Keratinocyte (primary cell): Measurements from ENCODE around the gene DUSP6. TPM values are rescaled to one million over a fixed set of nuclear protein-coding genes. Genes with fewer than 3 reads are reported as not detected.

Experiments used
- DNase-seq: peaks from one replicate; pipeline ENCODE4 v3.0.0-alpha.2; 2011; ENCODE audit warnings: low read depth, missing footprints, low spot score
- FAIRE-seq: peaks from 2 replicates; lab custom pipeline; 2011; peaks lifted over from hg19 to GRCh38; lab: Jason Lieb, UNC
- H2AFZ ChIP-seq: 2 replicates; pipeline ENCODE4 v1.6.0; 2012; ENCODE audit warnings: low read length, control low read depth, inconsistent platforms; ENCODE audit not compliant: control insufficient read depth
- H3K27ac ChIP-seq: 2 replicates; pipeline ENCODE4 v1.5.1; 2011; ENCODE audit warnings: low read length; ENCODE audit not compliant: control insufficient read depth, insufficient read depth
- H3K27me3 ChIP-seq: 3 replicates; pipeline ENCODE4 v1.6.0; 2011; ENCODE audit warnings: low read length; ENCODE audit not compliant: control insufficient read depth, insufficient read depth; ENCODE audit errors: extremely low read depth
- H3K36me3 ChIP-seq, 2 experiments: 2 replicates in 1 of 2; 3 replicates in 1 of 2; pipeline ENCODE4 v1.5.1; 2011; ENCODE audit warnings: low read length in 2 of 2, mild to moderate bottlenecking in 1 of 2; ENCODE audit not compliant: control insufficient read depth in 2 of 2, insufficient read depth in 2 of 2; ENCODE audit errors: extremely low read depth in 1 of 2
- H3K4me1 ChIP-seq: 3 replicates; pipeline ENCODE4 v1.5.1; 2011; ENCODE audit warnings: low read length; ENCODE audit not compliant: control insufficient read depth, insufficient read depth; ENCODE audit errors: extremely low read depth
- H3K4me2 ChIP-seq: 3 replicates; pipeline ENCODE4 v1.6.0; 2011; ENCODE audit warnings: low read depth, low read length; ENCODE audit not compliant: control insufficient read depth, insufficient read depth; ENCODE audit errors: extremely low read depth
- H3K4me3 ChIP-seq, 3 experiments: fragments of 200-600 bp in 1 of 3; sonication (generic) in 1 of 3; 2 replicates in 2 of 3; 3 replicates in 1 of 3; pipeline ENCODE4 v1.5.1; 2011 to 2016; ENCODE audit warnings: low read length in 3 of 3, mild to moderate bottlenecking in 3 of 3, control low read depth in 2 of 3, inconsistent platforms in 1 of 3, low read depth in 1 of 3, mixed read lengths in 1 of 3, mixed run types in 1 of 3, moderate library complexity in 1 of 3; ENCODE audit not compliant: control insufficient read depth in 2 of 3, insufficient read depth in 2 of 3; ENCODE audit errors: extremely low read depth in 1 of 3
- H3K79me2 ChIP-seq: 2 replicates; pipeline ENCODE4 v1.6.0; 2012; ENCODE audit warnings: low read length; ENCODE audit not compliant: control insufficient read depth, insufficient read depth
- H3K9ac ChIP-seq: 3 replicates; pipeline ENCODE4 v1.6.0; 2011; ENCODE audit warnings: low read length; ENCODE audit not compliant: control insufficient read depth, insufficient read depth; ENCODE audit errors: extremely low read depth
- H3K9me1 ChIP-seq: 3 replicates; pipeline ENCODE4 v1.6.0; 2011; ENCODE audit warnings: low read length; ENCODE audit not compliant: control insufficient read depth, insufficient read depth; ENCODE audit errors: extremely low read depth
- H3K9me3 ChIP-seq: 2 replicates; pipeline ENCODE4 v1.5.1; 2012; ENCODE audit warnings: low read depth, low read length; ENCODE audit not compliant: control insufficient read depth
- H4K20me1 ChIP-seq: 3 replicates; pipeline ENCODE4 v1.6.0; 2011; ENCODE audit warnings: low read length; ENCODE audit not compliant: control insufficient read depth, insufficient read depth; ENCODE audit errors: extremely low read depth
- EZH2 ChIP-seq: IDR thresholded peaks from one replicate; pipeline ENCODE4 v1.6.1; 2012; ENCODE audit warnings: inconsistent platforms, mild to moderate bottlenecking, low read length, moderate library complexity
- dilution Hi-C: fragments of 300-500 bp; cut with MboI; formaldehyde crosslinking; loops from one replicate; pipeline ENCODE4 v1.7.0; 2020; ENCODE audit warnings: low sequenced_read_pairs; ENCODE audit not compliant: extremely low pct_ligation_motif_present
- polyA plus RNA-seq, 5 experiments: library from polyadenylated mRNA; depleted of rRNA in 3 of 5; stranded (reverse) in 3 of 5; stranded (forward) in 1 of 5; unstranded in 1 of 5; fragments of >200 nt; gene quantifications; 1 replicate in 1 of 5; 2 replicates in 3 of 5; 3 replicates in 1 of 5; pipeline versions ENCODE4 v1.2.1 to v1.2.3, GENCODE V29; 2011 to 2012; ENCODE audit warnings: missing spikeins in 2 of 5, low read depth in 1 of 5, low replicate concordance in 1 of 5
- TF ChIP-seq, protein P1 (sequence below), 3 experiments: IDR thresholded peaks in 1 of 3; conservative IDR thresholded peaks in 1 of 3; optimal IDR thresholded peaks in 1 of 3; 2 replicates in 2 of 3; 3 replicates in 1 of 3; pipeline versions ENCODE3 to v1.5.1; 2011; ENCODE audit warnings: low read length in 3 of 3, mild to moderate bottlenecking in 3 of 3, moderate library complexity in 2 of 3, control low read depth in 1 of 3, inconsistent platforms in 1 of 3; ENCODE audit not compliant: insufficient read depth in 2 of 3; ENCODE audit errors: extremely low read depth in 1 of 3

The DUSP6 gene
- polyA plus RNA-seq, 1 donor (not counting 4 experiments of a cell fraction or from before 2014, with no cell fraction given): 221 TPM

- peaks cover 18 to 31% of the 10 kb centered on the region in 2 experiments for H3K36me3 ChIP-seq
- peak overlapping the region; percentile 84 to 99 (median 98) for H3K4me3 ChIP-seq
- dilution Hi-C loops: no loop called here
- DNase-seq: no peak
- H4K20me1 ChIP-seq: peaks cover 36% of the 10 kb centered on the region
- peak overlapping the region; percentile 89 for H3K9ac ChIP-seq
- H3K27ac ChIP-seq: peak overlapping the region; percentile 83
- H3K4me1 ChIP-seq: peaks cover 37% of the 10 kb centered on the region
- FAIRE-seq: no peak
- no peaks in the 10 kb centered on the region for H3K9me1 ChIP-seq
- no peaks in the 10 kb centered on the region for H3K27me3 ChIP-seq
- TF ChIP-seq, protein P1, sequence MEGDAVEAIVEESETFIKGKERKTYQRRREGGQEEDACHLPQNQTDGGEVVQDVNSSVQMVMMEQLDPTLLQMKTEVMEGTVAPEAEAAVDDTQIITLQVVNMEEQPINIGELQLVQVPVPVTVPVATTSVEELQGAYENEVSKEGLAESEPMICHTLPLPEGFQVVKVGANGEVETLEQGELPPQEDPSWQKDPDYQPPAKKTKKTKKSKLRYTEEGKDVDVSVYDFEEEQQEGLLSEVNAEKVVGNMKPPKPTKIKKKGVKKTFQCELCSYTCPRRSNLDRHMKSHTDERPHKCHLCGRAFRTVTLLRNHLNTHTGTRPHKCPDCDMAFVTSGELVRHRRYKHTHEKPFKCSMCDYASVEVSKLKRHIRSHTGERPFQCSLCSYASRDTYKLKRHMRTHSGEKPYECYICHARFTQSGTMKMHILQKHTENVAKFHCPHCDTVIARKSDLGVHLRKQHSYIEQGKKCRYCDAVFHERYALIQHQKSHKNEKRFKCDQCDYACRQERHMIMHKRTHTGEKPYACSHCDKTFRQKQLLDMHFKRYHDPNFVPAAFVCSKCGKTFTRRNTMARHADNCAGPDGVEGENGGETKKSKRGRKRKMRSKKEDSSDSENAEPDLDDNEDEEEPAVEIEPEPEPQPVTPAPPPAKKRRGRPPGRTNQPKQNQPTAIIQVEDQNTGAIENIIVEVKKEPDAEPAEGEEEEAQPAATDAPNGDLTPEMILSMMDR (optimal IDR thresholded peaks at IDR 0.05 in 1 of 3, IDR thresholded peaks at IDR 0.05 in 1 of 3, conservative IDR thresholded peaks at IDR 0.05 in 1 of 3; ENCODE audit: extremely low read depth in 1 of 3, insufficient read depth in 2 of 3, low read length in 3 of 3): no peak
- TF ChIP-seq EZH2: no peak
- H3K9me3 ChIP-seq: no peaks in the 10 kb centered on the region
- no peak overlapping the region for H2AFZ ChIP-seq
- peaks cover 43% of the 10 kb centered on the region for H3K79me2 ChIP-seq
- H3K4me2 ChIP-seq: peak overlapping the region; percentile 78
Observed at GRCh38 chr12:89350260-89350629, 2.1 kb downstream of the DUSP6 start.

GRCh38 chr12:89349814-89350213 lies 2.5 kb downstream of the DUSP6 start:
- no peak for DNase-seq
- H3K4me2 ChIP-seq: peak overlapping the region; percentile 78
- FAIRE-seq: no peak
- peak overlapping the region; percentile 83 for H3K27ac ChIP-seq
- no peaks in the 10 kb centered on the region for H3K9me3 ChIP-seq
- H3K4me3 ChIP-seq: peak overlapping the region; percentile 84 to 99 (median 98)
- H3K9me1 ChIP-seq: no peaks in the 10 kb centered on the region
- peaks cover 18 to 31% of the 10 kb centered on the region in 2 experiments for H3K36me3 ChIP-seq
- peaks cover 43% of the 10 kb centered on the region for H3K79me2 ChIP-seq
- peaks cover 32% of the 10 kb centered on the region for H3K4me1 ChIP-seq
- dilution Hi-C loops: loop anchor here (25.0 kb wide), 1 partner anchor 288 kb away; no protein-coding TSS in a partner anchor
- H2AFZ ChIP-seq: no peak overlapping the region
- H4K20me1 ChIP-seq: peaks cover 36% of the 10 kb centered on the region
- TF ChIP-seq, protein P1 (optimal IDR thresholded peaks at IDR 0.05 in 1 of 3, IDR thresholded peaks at IDR 0.05 in 1 of 3, conservative IDR thresholded peaks at IDR 0.05 in 1 of 3; ENCODE audit: extremely low read depth in 1 of 3, insufficient read depth in 2 of 3, low read length in 3 of 3): no peak
- no peak for TF ChIP-seq EZH2
- H3K27me3 ChIP-seq: no peaks in the 10 kb centered on the region
- H3K9ac ChIP-seq: peak overlapping the region; percentile 89
